GM12873 (cell line): ENCODE data around the gene DOCK9.

ENCODE experiments used
- TF ChIP-seq, protein P1 (sequence below): IDR thresholded peaks from 2 replicates; pipeline ENCODE4 v1.5.1; 2012; ENCODE audit warnings: low read depth, mild to moderate bottlenecking, moderate library complexity, low read length, control low read depth; ENCODE audit not compliant: insufficient read depth; ENCODE audit errors: missing control alignments

Gene DOCK9

DNA sequence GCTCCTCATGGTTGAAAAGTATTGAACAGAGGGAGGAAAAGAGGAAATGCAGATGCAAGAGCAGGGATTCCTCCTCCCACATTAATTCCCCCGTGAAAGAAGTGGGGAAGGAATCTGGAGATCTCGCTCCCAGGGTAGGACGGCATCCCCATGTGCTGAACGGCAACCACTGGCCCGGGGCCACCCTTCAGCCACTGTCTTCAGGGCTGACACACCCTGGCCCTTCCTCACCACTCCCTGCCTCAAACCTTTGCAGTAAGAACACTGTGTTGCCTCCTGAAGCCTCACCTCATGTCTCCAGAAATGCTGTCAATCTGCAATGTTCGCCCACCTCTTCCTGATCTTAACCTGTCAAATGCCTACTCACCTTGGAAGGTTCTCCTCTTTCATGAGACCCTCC lies 10.9 kb upstream of the DOCK9 start:
- TF ChIP-seq, protein P1, sequence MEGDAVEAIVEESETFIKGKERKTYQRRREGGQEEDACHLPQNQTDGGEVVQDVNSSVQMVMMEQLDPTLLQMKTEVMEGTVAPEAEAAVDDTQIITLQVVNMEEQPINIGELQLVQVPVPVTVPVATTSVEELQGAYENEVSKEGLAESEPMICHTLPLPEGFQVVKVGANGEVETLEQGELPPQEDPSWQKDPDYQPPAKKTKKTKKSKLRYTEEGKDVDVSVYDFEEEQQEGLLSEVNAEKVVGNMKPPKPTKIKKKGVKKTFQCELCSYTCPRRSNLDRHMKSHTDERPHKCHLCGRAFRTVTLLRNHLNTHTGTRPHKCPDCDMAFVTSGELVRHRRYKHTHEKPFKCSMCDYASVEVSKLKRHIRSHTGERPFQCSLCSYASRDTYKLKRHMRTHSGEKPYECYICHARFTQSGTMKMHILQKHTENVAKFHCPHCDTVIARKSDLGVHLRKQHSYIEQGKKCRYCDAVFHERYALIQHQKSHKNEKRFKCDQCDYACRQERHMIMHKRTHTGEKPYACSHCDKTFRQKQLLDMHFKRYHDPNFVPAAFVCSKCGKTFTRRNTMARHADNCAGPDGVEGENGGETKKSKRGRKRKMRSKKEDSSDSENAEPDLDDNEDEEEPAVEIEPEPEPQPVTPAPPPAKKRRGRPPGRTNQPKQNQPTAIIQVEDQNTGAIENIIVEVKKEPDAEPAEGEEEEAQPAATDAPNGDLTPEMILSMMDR = no peak

GRCh38 chr13:98988277-98988676 lies 10.4 kb upstream of the DOCK9 start:
- TF ChIP-seq, protein P1 = no peak

DNA sequence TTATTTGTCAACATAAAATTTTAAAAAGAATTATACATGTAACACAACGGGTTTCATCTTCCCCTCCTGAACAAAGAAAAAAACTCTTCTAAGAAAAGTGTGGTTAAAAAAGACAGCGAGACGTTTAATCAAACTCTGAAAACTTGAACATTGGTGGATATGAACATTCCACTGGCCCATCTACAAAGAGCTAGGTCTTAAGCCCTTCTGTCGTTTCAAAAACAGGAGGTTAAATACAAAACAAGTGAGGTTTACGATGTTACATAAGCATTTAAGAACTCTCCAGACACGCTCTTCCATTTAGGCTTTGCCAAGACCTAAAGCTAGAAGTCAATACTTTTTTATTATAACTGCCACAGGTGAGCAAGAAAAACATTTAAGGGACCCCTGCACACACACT lies 9.4 kb upstream of the DOCK9 start:
- TF ChIP-seq, protein P1 = no peak

- TF ChIP-seq, protein P1 = no peak
Measured at GRCh38 chr13:98986226-98986846, 8.5 kb upstream of the DOCK9 start.

DNA sequence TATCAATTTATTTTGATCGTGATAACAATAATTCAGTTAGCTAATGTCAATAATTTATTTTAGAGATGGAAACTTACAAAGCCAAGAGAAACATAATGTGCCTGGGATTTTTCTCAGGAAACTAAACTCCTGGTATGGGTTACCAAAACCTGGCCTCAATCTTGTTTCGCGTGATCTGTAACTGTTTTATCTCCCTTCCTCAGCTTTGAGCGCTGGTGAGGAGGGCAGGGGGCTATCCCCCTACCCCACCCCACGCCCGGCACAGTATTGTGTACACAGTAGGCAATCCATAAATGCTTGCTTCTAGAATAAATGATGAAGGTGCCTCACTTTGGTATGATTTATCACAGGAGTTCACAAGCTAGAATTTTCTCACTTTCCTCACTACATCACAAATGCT lies 7.7 kb upstream of the DOCK9 start:
- TF ChIP-seq, protein P1 = no peak

GRCh38 chr13:98984983-98985382 lies 7.1 kb upstream of the DOCK9 start:
- TF ChIP-seq, protein P1 = no peak

- TF ChIP-seq, protein P1 = no peak
Measured at GRCh38 chr13:98984118-98984517, 6.3 kb upstream of the DOCK9 start.

DNA sequence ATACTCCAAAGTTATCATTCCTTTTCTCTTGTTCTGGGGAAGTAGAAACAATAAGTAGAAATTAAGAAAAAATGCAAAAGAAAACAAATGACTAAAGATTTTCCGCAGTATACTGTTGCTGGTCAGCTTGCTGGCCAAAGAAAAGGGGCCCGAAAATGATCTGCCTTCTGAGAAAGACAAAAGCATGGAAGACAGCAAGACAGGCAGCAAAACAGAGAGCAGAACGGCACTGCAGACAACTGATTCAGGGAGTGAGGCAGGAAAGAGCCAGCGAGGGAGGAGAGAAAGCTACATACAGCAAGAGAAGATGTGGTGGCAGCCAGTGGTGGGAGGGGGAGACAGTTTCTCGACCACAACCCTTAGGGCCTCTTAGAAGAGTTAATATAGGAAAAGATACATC lies 5.3 kb upstream of the DOCK9 start:
- TF ChIP-seq, protein P1 = no peak
